ENCODE data around the gene LILRB3. TPM values are rescaled to one million over a fixed set of nuclear protein-coding genes. Genes with fewer than 3 reads are reported as not detected.
"Not testable (repeated sequence)": the region's sequence is repeated elsewhere in the genome, so short reads cannot be mapped to it uniquely, and the experiment has no call there.

The LILRB3 gene
- total and polyA plus RNA-seq, 2 experiments from 2014 or later = 1.7 TPM; not detected in 1

DNA sequence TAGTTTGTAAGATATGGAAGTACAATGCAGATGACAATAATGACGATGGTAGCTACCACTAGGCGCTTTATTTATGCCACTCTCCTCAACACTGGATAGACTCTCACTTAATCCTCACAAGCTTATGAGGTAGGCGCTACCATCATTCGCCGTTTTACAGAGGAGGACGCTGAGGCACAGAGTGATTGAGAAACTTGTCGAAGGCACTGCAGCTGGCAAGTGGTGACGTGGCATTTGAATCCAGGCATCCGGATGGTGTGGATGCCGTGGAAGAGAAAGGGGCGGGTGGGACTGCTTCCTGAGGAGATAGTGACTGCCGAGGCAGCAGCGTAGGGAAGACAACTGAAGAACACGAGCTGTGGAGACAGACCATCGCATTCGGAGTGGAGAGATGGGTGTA is 23.4 kb downstream of the LILRB3 start:
- Histone ChIP-seq H3K79me2 (peaks cover 37% of the 10 kb centered on the region), H3K4me1 (ENCODE audit: insufficient read depth) (peaks cover 25% of the 10 kb centered on the region), H3K36me3 (replicated peaks; ENCODE audit: insufficient read depth, low read depth) (peaks cover 4% of the 10 kb centered on the region), H3K9me3 (ENCODE audit: low read depth) (no peaks in the 10 kb centered on the region), H2AFZ (no peak overlapping the region), H3K4me2 (no peak overlapping the region), H3K27me3 (no peaks in the 10 kb centered on the region), H3K9me2 (replicated peaks; ENCODE audit: insufficient read depth) (no peaks in the 10 kb centered on the region), H4K20me1 (ENCODE audit: insufficient read depth, poor library complexity, severe bottlenecking) (peaks cover 34% of the 10 kb centered on the region), H3K4me3 (no peak overlapping the region), H3K27ac (peak overlapping the region; percentile 97)
- DNase-seq (ENCODE audit: low spot score) = no peak
- 91% methylated on average over 16 of the region's 16 CpGs for WGBS (ENCODE audit: low lambda C conversion rate, missing lambda C conversion rate)
- TF ChIP-seq EZH2phosphoT487 (IDR thresholded peaks at IDR 0.05; ENCODE audit: low read depth, severe bottlenecking, unreplicated experiment) (no peak), EZH2 (IDR thresholded peaks at IDR 0.05; ENCODE audit: borderline replicate concordance) (no peak)
- TF ChIP-seq, protein P1, sequence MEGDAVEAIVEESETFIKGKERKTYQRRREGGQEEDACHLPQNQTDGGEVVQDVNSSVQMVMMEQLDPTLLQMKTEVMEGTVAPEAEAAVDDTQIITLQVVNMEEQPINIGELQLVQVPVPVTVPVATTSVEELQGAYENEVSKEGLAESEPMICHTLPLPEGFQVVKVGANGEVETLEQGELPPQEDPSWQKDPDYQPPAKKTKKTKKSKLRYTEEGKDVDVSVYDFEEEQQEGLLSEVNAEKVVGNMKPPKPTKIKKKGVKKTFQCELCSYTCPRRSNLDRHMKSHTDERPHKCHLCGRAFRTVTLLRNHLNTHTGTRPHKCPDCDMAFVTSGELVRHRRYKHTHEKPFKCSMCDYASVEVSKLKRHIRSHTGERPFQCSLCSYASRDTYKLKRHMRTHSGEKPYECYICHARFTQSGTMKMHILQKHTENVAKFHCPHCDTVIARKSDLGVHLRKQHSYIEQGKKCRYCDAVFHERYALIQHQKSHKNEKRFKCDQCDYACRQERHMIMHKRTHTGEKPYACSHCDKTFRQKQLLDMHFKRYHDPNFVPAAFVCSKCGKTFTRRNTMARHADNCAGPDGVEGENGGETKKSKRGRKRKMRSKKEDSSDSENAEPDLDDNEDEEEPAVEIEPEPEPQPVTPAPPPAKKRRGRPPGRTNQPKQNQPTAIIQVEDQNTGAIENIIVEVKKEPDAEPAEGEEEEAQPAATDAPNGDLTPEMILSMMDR (IDR thresholded peaks at IDR 0.05; ENCODE audit: poor library complexity) = no peak

DNA sequence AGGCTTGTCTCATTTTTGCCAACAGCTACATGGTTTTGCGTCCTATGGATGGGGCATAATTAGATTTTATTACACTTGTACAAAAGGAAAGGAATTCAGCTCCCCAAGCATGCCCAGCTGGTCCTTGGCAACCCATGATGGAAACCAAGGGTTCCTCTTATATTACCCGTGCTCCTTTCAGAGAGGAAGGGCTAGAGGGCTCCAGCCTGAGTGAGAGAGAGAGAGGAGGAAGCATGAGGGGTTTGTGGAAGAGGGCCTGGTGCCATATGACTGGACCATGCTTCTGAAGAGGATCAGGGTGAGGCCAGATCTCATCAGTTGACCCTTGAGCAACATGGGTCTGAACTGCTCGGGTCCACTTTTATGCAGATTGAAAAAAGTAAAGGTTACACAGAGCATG is 25.7 kb downstream of the LILRB3 start:
- Histone ChIP-seq H3K36me3 (replicated peaks; ENCODE audit: insufficient read depth, low read depth) (no peaks in the 10 kb centered on the region), H3K9me2 (replicated peaks; ENCODE audit: insufficient read depth) (no peaks in the 10 kb centered on the region), H3K27me3 (no peaks in the 10 kb centered on the region), H4K20me1 (ENCODE audit: insufficient read depth, poor library complexity, severe bottlenecking) (peaks cover 11% of the 10 kb centered on the region), H3K4me3 (no peak overlapping the region), H3K4me2 (no peak overlapping the region), H3K79me2 (peaks cover 36% of the 10 kb centered on the region), H3K4me1 (ENCODE audit: insufficient read depth) (peaks cover 10% of the 10 kb centered on the region), H3K9me3 (ENCODE audit: low read depth) (no peaks in the 10 kb centered on the region), H3K27ac (no peak overlapping the region), H2AFZ (no peak overlapping the region)
- WGBS (ENCODE audit: low lambda C conversion rate, missing lambda C conversion rate) = 91% methylated on average over 3 of the region's 3 CpGs
- DNase-seq (ENCODE audit: low spot score) = no peak
- no peak for TF ChIP-seq EZH2 (IDR thresholded peaks at IDR 0.05; ENCODE audit: borderline replicate concordance)
- TF ChIP-seq EZH2phosphoT487 (IDR thresholded peaks at IDR 0.05; ENCODE audit: low read depth, severe bottlenecking, unreplicated experiment) = no peak
- TF ChIP-seq, protein P1 (IDR thresholded peaks at IDR 0.05; ENCODE audit: poor library complexity) = no peak

DNA sequence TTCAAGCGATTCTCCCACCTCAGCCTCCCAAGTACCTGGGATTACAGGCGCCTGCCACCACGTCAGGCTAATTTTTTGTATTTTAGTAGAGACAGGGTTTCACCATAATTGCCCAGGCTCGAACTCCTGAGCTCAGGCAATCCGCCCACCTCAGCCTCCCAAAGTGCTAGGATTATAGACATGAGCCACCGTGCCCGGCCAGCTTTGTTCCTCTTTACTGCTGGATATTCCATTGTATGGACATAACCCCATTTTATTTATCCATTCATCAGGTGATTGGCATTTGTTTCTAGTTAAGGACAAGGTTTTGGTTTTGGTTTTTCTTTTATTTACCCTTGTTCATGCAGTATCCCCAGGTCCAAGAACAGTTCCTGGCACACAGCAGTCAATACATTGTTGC is 26.3 kb downstream of the LILRB3 start:
- 96% methylated on average over 7 of the region's 7 CpGs for WGBS (ENCODE audit: low lambda C conversion rate, missing lambda C conversion rate)
- no peak overlapping the region for H2AFZ ChIP-seq
- H3K36me3 ChIP-seq (replicated peaks; ENCODE audit: insufficient read depth, low read depth) = no peaks in the 10 kb centered on the region
- DNase-seq (ENCODE audit: low spot score) = no peak
- TF ChIP-seq, protein P1 (IDR thresholded peaks at IDR 0.05; ENCODE audit: poor library complexity) = no peak
- TF ChIP-seq EZH2 (IDR thresholded peaks at IDR 0.05; ENCODE audit: borderline replicate concordance) (no peak), EZH2phosphoT487 (IDR thresholded peaks at IDR 0.05; ENCODE audit: low read depth, severe bottlenecking, unreplicated experiment) (no peak)
- no peaks in the 10 kb centered on the region for H3K9me3 ChIP-seq (ENCODE audit: low read depth)
- peaks cover 5% of the 10 kb centered on the region for H4K20me1 ChIP-seq (ENCODE audit: insufficient read depth, poor library complexity, severe bottlenecking)
- H3K4me1 ChIP-seq (ENCODE audit: insufficient read depth) = peaks cover 10% of the 10 kb centered on the region
- no peak overlapping the region for H3K4me2 ChIP-seq
- no peaks in the 10 kb centered on the region for H3K9me2 ChIP-seq (replicated peaks; ENCODE audit: insufficient read depth)
- peaks cover 32% of the 10 kb centered on the region for H3K79me2 ChIP-seq
- H3K4me3 ChIP-seq = no peak overlapping the region
- H3K27me3 ChIP-seq = no peaks in the 10 kb centered on the region
- H3K27ac ChIP-seq = no peak overlapping the region

DNA sequence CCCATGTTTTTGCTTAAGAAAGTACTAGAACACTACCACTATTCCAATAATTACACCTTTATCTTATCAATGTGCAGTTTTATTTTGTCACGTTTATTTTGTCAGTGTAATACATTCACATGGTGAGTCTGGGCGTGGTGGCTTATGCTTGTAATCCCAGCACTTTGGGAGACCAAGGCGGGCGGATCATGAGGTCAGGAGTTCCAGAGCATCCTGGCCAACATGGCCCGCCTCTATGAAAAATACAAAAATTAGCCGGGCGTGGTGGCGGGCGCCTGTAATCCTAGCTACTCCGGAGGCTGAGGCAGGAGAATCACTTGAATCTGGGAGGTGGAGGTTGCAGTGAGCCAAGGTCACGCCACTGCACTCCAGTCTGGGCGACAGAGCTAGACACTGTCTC is 28.3 kb downstream of the LILRB3 start:
- H3K9me2 ChIP-seq (replicated peaks; ENCODE audit: insufficient read depth); H2AFZ ChIP-seq; H3K9me3 ChIP-seq (ENCODE audit: low read depth); H3K27me3 ChIP-seq; H3K36me3 ChIP-seq (replicated peaks; ENCODE audit: insufficient read depth, low read depth); DNase-seq (ENCODE audit: low spot score); H3K27ac ChIP-seq; H3K4me2 ChIP-seq; H4K20me1 ChIP-seq (ENCODE audit: insufficient read depth, poor library complexity, severe bottlenecking); H3K4me3 ChIP-seq: not testable (repeated sequence)
- peaks cover 24% of the 10 kb centered on the region for H3K79me2 ChIP-seq
- H3K4me1 ChIP-seq (ENCODE audit: insufficient read depth) = peaks cover 10% of the 10 kb centered on the region
- WGBS (ENCODE audit: low lambda C conversion rate, missing lambda C conversion rate) = 97% methylated on average over 12 of the region's 12 CpGs
